Central memory CD8-positive, alpha-beta T cell (primary cell): Measurements from ENCODE around the gene SETD1B.

Experiments
- ATAC-seq: fragments of 150-1000 bp; cut with Tn5 transposase; replicated peaks from 2 replicates; pipeline ENCODE4 v1.10.0; 2022; ENCODE audit warnings: mild to moderate bottlenecking, moderate FRiP score, moderate number of reproducible peaks; ENCODE audit not compliant: poor library complexity, severe bottlenecking; ENCODE audit errors: extremely low read depth
- DNase-seq, 2 donors: peaks; one replicate each; pipeline ENCODE4 v3.0.0; 2021; ENCODE audit warnings: low spot score in 2 of 2
- H3K27ac Mint-ChIP-seq: one replicate; pipeline ENCODE4 v1.8.0; 2022; ENCODE audit warnings: low read depth, mild to moderate bottlenecking, moderate library complexity, mixed read lengths
- H3K27me3 Mint-ChIP-seq: one replicate; pipeline ENCODE4 v1.8.0; 2022; ENCODE audit warnings: mixed read lengths
- H3K36me3 Mint-ChIP-seq: one replicate; pipeline ENCODE4 v1.8.0; 2022; ENCODE audit warnings: mild to moderate bottlenecking, moderate library complexity, mixed read lengths; ENCODE audit not compliant: insufficient read depth
- H3K4me1 Mint-ChIP-seq: one replicate; pipeline ENCODE4 v1.8.0; 2022; ENCODE audit warnings: mixed read lengths
- H3K4me3 Mint-ChIP-seq: one replicate; pipeline ENCODE4 v1.8.0; 2022; ENCODE audit warnings: mild to moderate bottlenecking, moderate library complexity, mixed read lengths
- H3K9me3 Mint-ChIP-seq: one replicate; pipeline ENCODE4 v1.8.0; 2022; ENCODE audit warnings: mixed read lengths

SETD1B gene

GRCh38 chr12:121810234-121810817, 6.5 kb downstream of the SETD1B start:
- peak overlapping the region; percentile 84 for H3K4me3 Mint-ChIP-seq
- DNase-seq (no peak), ATAC-seq (no peak)
- no peak overlapping the region for H3K27ac Mint-ChIP-seq
- H3K4me1 Mint-ChIP-seq, result peaks cover 50% of the 10 kb centered on the region
- no peaks in the 10 kb centered on the region for H3K27me3 Mint-ChIP-seq
- H3K9me3 Mint-ChIP-seq, result no peaks in the 10 kb centered on the region
- H3K36me3 Mint-ChIP-seq, result peaks cover 63% of the 10 kb centered on the region

- Mint-ChIP-seq H3K27ac (peak overlapping the region; percentile 85), H3K9me3 (no peaks in the 10 kb centered on the region), H3K4me3 (peak overlapping the region; percentile 84), H3K4me1 (peaks cover 45% of the 10 kb centered on the region), H3K36me3 (peaks cover 66% of the 10 kb centered on the region), H3K27me3 (no peaks in the 10 kb centered on the region)
- DNase-seq, result no peak
- ATAC-seq, result no peak
Measured at GRCh38 chr12:121810833-121811433, 7.1 kb downstream of the SETD1B start.

- H3K27ac Mint-ChIP-seq, result peak overlapping the region; percentile 85
- H3K36me3 Mint-ChIP-seq, result peaks cover 68% of the 10 kb centered on the region
- H3K4me1 Mint-ChIP-seq, result peaks cover 43% of the 10 kb centered on the region
- DNase-seq (peak; percentile 61 to 64), ATAC-seq (peak; percentile 83)
- H3K4me3 Mint-ChIP-seq, result peak overlapping the region; percentile 84
- H3K9me3 Mint-ChIP-seq, result no peaks in the 10 kb centered on the region
- no peaks in the 10 kb centered on the region for H3K27me3 Mint-ChIP-seq
Measured at GRCh38 chr12:121811434-121812319, 7.9 kb downstream of the SETD1B start.

GRCh38 chr12:121812320-121812871, 8.6 kb downstream of the SETD1B start:
- no peak for DNase-seq
- peak overlapping the region; percentile 84 for H3K4me3 Mint-ChIP-seq
- H3K9me3 Mint-ChIP-seq, result no peaks in the 10 kb centered on the region
- peak overlapping the region; percentile 83 for H3K27ac Mint-ChIP-seq
- H3K36me3 Mint-ChIP-seq, result peaks cover 70% of the 10 kb centered on the region
- peak; percentile 50 for ATAC-seq
- no peaks in the 10 kb centered on the region for H3K27me3 Mint-ChIP-seq
- peaks cover 45% of the 10 kb centered on the region for H3K4me1 Mint-ChIP-seq

- Mint-ChIP-seq H3K27ac (peak overlapping the region; percentile 83), H3K4me1 (peaks cover 45% of the 10 kb centered on the region), H3K36me3 (peaks cover 73% of the 10 kb centered on the region), H3K9me3 (no peaks in the 10 kb centered on the region), H3K4me3 (peak overlapping the region; percentile 84), H3K27me3 (no peaks in the 10 kb centered on the region)
- DNase-seq (no peak), ATAC-seq (no peak)
Measured at GRCh38 chr12:121812921-121813896, 9.4 kb downstream of the SETD1B start.

GRCh38 chr12:121813951-121814350, 10.1 kb downstream of the SETD1B start:
- DNase-seq (no peak), ATAC-seq (no peak)
- Mint-ChIP-seq H3K36me3 (peaks cover 74% of the 10 kb centered on the region), H3K27ac (no peak overlapping the region), H3K27me3 (no peaks in the 10 kb centered on the region), H3K9me3 (no peaks in the 10 kb centered on the region), H3K4me1 (peaks cover 40% of the 10 kb centered on the region), H3K4me3 (peak overlapping the region; percentile 84)

GRCh38 chr12:121814429-121815119, 10.8 kb downstream of the SETD1B start:
- ATAC-seq (no peak), DNase-seq (no peak)
- Mint-ChIP-seq H3K4me1 (peaks cover 45% of the 10 kb centered on the region), H3K9me3 (no peaks in the 10 kb centered on the region), H3K36me3 (peaks cover 75% of the 10 kb centered on the region), H3K27me3 (no peaks in the 10 kb centered on the region), H3K4me3 (no peak overlapping the region), H3K27ac (no peak overlapping the region)

GRCh38 chr12:121815263-121815662, 11.5 kb downstream of the SETD1B start:
- H3K36me3 Mint-ChIP-seq, result peaks cover 76% of the 10 kb centered on the region
- no peak overlapping the region for H3K4me3 Mint-ChIP-seq

GRCh38 chr12:121816925-121817647, 13.3 kb downstream of the SETD1B start:
- H3K27ac Mint-ChIP-seq, result no peak overlapping the region
- H3K9me3 Mint-ChIP-seq, result no peaks in the 10 kb centered on the region
- no peak overlapping the region for H3K4me3 Mint-ChIP-seq
- peaks cover 84% of the 10 kb centered on the region for H3K36me3 Mint-ChIP-seq
- DNase-seq, result no peak
- ATAC-seq, result no peak
- H3K27me3 Mint-ChIP-seq, result no peaks in the 10 kb centered on the region
- H3K4me1 Mint-ChIP-seq, result peaks cover 30% of the 10 kb centered on the region

More at GRCh38 chr12:121815263-121815662, 11.5 kb downstream of the SETD1B start:
- ATAC-seq (no peak), DNase-seq (no peak)
- Mint-ChIP-seq H3K4me1 (peaks cover 45% of the 10 kb centered on the region), H3K27ac (no peak overlapping the region), H3K27me3 (no peaks in the 10 kb centered on the region), H3K9me3 (no peaks in the 10 kb centered on the region)

- Mint-ChIP-seq H3K4me1 (peaks cover 24% of the 10 kb centered on the region), H3K27ac (no peak overlapping the region), H3K36me3 (peaks cover 88% of the 10 kb centered on the region), H3K27me3 (no peaks in the 10 kb centered on the region), H3K4me3 (no peak overlapping the region), H3K9me3 (no peaks in the 10 kb centered on the region)
- DNase-seq (no peak), ATAC-seq (no peak)
Measured at GRCh38 chr12:121817648-121818043, 13.8 kb downstream of the SETD1B start.
